Activated CD4-positive, alpha-beta T cell treated with anti-CD3 and anti-CD28 coated beads, Interleukin-2, amount 50 U/mL, for 48 hours (primary cell): ENCODE measurements around the gene ARSA.

ENCODE experiments used
- DNase-seq, 2 experiments: peaks; one replicate each; pipeline ENCODE4 v3.0.0-alpha.2; 2020

ARSA gene

DNA sequence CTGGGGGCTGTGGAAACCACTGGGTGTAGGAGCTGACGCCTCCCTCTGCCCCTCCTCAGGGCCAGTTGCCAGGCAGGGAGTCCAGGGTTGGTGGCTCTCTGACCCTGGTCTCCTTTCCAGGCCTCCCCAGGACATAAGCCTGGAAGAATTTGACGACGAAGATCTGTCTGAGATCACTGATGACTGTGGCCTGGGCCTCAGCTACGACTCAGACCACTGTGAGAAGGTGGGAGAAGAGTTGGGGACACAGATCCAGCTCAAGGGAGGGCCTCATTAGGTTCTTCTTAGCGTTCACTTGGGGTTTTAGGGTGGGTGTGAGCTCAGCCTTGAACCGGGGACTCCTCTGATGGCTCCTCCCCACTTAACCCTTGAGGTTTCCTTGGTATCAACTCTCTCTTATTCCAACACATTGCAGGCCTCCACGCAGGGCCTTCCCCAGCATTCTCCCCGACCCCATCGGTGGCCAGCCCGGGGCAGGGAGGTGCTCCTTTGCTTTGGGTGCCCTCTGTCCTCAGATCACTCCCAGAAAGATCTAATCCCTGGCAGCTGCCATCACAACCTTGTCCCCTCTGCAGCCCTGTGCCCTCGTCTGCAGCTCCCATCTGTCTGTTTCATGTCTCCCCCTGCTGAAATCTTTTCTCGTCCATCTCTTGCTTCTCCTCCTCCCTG lies 26.1 kb downstream of the ARSA start:
- DNase-seq: no peak

GRCh38 chr22:50600967-50601668 lies 26.8 kb downstream of the ARSA start:
- DNase-seq: no peak

DNA sequence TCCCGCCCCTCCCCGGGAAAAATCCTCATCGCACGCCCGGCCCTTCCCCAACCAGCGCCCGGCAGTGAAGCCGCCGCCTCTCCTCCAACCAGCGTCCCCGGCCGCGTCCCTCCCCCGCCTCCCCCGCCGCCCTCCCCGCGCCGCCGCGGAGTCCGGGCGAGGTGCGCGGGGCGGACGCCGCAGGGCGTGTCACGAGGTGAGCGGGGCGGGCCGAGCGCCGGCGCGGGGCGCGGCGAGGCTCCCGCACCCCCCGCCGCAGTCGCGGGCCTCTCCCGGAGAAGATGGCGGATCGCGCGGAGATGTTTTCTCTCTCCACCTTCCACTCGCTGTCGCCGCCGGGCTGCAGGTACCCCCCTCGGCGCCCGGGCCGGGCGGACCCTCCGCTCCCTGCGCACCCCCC lies 27.4 kb downstream of the ARSA start, which contains the start of gene MAPK8IP2:
Gene MAPK8IP2 (plus strand): TSS at position 256 of the 400 bp plus-strand sequence. CDS start 26 bp downstream, at position 282.
- no peak for DNase-seq

DNA sequence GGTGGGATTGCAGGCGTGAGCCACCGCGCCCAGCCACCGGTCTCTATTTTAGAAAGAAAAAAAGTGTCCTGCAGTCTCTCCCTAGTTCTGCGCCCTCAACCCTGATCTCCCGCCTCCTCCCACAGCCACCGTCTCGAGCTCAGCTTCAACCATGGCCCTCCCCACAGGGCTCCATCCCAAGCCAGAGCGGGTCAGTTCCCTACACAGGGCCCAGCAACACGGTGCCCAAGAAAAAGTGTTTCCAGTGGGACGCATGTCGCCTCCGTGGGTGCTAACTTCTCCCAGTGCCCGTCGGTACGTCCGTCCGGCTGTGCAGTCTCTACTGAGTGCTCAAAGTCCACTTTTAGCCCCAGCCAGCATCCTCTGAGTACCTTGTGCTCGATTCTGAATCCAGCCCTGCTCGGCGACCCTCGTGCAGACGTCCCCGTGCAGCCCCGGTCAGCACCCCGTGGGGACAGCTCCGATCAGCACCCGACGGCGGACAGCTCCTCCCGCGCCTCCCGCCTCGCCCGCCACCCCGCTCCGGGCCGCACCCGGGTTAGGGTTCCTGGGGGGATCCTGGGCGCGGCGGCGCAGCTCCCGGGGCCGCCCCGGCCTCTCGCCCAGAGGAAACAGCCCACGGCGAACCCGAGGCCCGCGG lies 28.0 kb downstream of the ARSA start:
- peak; percentile 63 to 69 for DNase-seq

- DNase-seq: no peak
Measured at GRCh38 chr22:50597097-50597496, 30.9 kb downstream of the ARSA start.

GRCh38 chr22:50595189-50595588 lies 32.8 kb downstream of the ARSA start:
- no peak for DNase-seq

DNA sequence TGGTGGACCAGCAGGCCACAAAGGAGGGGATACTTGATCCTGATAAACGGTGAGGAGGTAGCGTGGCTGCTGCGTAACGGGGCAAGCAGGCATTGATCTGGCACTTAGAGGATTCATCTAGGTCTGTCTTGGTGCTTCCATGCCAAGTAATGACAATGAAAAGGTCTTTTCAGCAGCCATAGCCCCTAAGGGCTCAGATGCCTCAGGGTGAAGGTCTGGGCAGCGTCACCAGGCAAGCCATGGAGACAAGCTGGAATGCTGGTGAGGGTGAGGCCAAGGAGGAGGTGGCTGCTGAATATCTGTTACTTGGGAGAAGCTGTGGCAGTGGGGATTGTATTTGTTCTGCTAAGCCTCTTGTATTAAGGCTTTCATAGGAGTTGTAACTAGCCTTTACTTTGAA lies 40.5 kb downstream of the ARSA start:
- DNase-seq: no peak

GRCh38 chr22:50586416-50586815 lies 41.5 kb downstream of the ARSA start:
- no peak for DNase-seq

GRCh38 chr22:50585781-50586180 lies 42.2 kb downstream of the ARSA start:
- no peak for DNase-seq

DNA sequence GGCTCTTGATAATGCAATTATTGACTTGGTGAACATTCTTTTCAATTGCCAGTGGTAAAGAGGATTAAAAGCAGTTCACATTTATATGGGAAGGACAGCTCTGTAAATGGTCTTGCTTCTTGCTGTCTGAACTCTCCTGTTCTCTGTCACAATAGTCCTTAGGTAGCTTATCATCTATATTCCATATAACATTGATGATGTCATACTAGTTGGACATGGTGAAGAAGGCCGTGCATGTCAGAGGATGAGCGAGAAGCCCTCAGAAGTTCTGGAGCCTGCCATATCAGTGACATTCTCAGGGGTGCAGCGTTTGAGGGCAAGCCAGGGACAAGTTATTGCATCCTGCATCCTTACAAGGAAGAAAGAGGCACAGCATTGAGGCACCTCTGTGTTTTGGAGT lies 42.7 kb downstream of the ARSA start:
- no peak for DNase-seq

- DNase-seq: no peak
Measured at GRCh38 chr22:50584106-50585096, 43.6 kb downstream of the ARSA start.

- DNase-seq: no peak
Measured at GRCh38 chr22:50583294-50583861, 44.6 kb downstream of the ARSA start.

DNA sequence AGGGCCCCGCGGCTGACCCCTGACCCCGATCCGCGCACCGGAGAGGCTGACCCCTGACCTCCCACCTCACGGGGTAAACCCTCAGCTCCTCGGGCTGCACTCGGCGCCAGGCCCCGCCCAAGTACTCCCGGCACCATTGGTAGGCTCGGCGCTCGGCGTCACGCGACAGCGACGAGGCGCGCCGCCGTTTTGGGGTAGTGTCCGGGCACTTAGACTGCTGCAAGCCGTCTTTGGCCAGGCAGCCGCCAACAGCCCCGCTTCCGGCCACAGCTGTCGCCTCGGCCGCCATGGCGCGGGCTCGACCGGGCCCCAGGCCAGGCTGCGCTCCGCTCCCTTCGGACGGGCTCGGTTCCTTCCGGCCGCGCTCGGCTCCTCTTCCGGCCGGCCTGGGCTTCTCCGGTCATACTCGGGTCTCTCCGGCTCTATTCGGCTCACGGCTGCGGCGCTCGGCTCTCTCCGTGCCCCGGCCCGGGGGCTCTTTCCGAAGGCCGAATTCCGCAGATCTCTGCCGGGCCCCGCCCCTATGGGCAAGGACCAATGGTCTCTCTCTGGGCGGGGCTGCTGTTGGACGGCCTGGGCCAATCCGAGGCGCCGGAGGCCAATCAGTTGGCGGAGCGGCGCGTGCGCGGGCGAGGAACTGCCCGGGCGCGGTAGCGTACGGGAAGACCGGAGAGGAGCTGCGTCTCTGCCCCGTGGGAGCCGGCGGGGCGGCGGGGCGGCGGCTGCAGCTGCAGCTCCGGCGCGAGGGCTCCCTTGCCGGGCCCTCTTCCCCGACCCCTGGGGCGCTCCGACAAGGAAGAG lies 45.3 kb downstream of the ARSA start, which contains the start of gene CHKB:
Gene CHKB (minus strand): TSS at position 357 of the 801 bp plus-strand sequence. CDS start 68 bp downstream, at position 289.
- DNase-seq: peak; percentile 98 to 99

GRCh38 chr22:50581950-50582492 lies 45.9 kb downstream of the ARSA start:
- peak; percentile 35 to 56 for DNase-seq

GRCh38 chr22:50581031-50581949 lies 46.7 kb downstream of the ARSA start:
- DNase-seq: no peak

DNA sequence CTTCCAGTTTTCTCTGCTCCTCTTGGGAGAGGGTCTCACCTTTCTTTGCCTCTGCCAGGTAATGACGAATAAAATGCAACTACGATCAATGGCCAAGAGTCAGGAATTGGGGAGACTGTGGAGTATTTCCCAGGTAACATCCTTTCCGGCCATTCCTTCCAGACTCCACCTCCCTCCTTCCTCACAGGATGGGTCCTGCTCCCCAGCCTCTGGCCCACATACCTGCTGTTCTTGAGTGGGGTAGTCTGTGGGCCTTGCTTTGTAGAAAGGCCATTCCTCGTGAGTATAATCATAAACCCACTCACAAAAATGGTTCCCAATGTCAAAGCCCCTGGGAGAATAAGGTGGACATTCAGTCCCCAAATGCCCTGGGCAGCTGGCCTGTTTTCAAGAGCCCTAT lies 48.2 kb downstream of the ARSA start:
- DNase-seq: no peak

GRCh38 chr22:50578776-50579310 lies 49.1 kb downstream of the ARSA start:
- no peak for DNase-seq

- DNase-seq: no peak
Measured at GRCh38 chr22:50577987-50578775, 49.8 kb downstream of the ARSA start, which contains the start of gene CPT1B. CPT1B (minus strand) TSS chr22:50578427; CDS start chr22:50577915, 512 bp downstream.

DNA sequence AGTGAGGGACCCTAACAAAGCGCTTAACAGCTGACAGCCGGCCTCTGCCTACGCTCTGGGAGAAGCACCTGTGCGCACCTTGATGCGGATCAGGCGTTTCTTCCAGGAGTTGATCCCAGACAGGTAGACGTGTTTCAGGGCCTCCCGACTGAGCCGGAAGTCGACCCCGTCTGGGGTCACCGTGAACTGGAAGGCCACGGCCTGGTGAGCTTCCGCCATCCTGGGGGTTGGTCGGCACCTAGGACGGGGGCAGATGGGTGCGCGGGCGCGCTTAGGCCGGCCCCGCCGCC lies 50.3 kb downstream of the ARSA start:
- DNase-seq: no peak
